SU-DHL-6 (cell line): ENCODE data around the gene YWHAQ.
"Not testable (repeated sequence)": the region's sequence is repeated elsewhere in the genome, so short reads cannot be mapped to it uniquely, and the experiment has no call there.

ENCODE experiments used
- H2AFZ ChIP-seq: fragments of 200-600 bp; sonication (generic); 2 replicates; pipeline ENCODE4 v1.6.1; 2014; ENCODE audit warnings: low read depth, mild to moderate bottlenecking, moderate library complexity, mixed read lengths, antibody characterized with exemption, low read length; ENCODE audit not compliant: severe bottlenecking
- H3F3A ChIP-seq: fragments of 200-600 bp; shearing (Covaris generic); 2 replicates; pipeline ENCODE4 v1.6.0; 2016; ENCODE audit warnings: antibody characterized with exemption, mild to moderate bottlenecking; ENCODE audit not compliant: insufficient read depth
- H3K27ac ChIP-seq: fragments of 200-600 bp; sonication (generic); 2 replicates; pipeline ENCODE4 v1.5.1; 2016; ENCODE audit warnings: low read depth, mild to moderate bottlenecking, low read length, moderate library complexity, mixed read lengths
- H3K27me3 ChIP-seq: fragments of 200-600 bp; sonication (generic), shearing (Covaris generic); 2 replicates; pipeline ENCODE4 v1.6.0; 2014; ENCODE audit warnings: mild to moderate bottlenecking, low read length
- H3K36me3 ChIP-seq: fragments of 200-600 bp; sonication (generic); 2 replicates; pipeline ENCODE4 v1.6.1; 2014; ENCODE audit warnings: mild to moderate bottlenecking, low read length, mixed read lengths
- H3K4me2 ChIP-seq: fragments of 300-600, 200-600 bp; shearing (Covaris generic), sonication (generic); 2 replicates; pipeline ENCODE4 v1.6.0; 2014; ENCODE audit warnings: low read length, low read depth, mild to moderate bottlenecking; ENCODE audit not compliant: poor library complexity, severe bottlenecking
- H3K4me3 ChIP-seq: fragments of 200-600 bp; sonication (generic); 2 replicates; pipeline ENCODE4 v1.5.1; 2014; ENCODE audit warnings: antibody characterized with exemption, low read length, mild to moderate bottlenecking, mixed read lengths; ENCODE audit not compliant: insufficient read depth, poor library complexity, severe bottlenecking
- H3K79me2 ChIP-seq: fragments of 200-600 bp; sonication (generic); 2 replicates; pipeline ENCODE4 v1.6.1; 2014; ENCODE audit warnings: mild to moderate bottlenecking, low read length, moderate library complexity; ENCODE audit not compliant: insufficient read depth
- H3K9ac ChIP-seq: fragments of 200-600 bp; sonication (generic); 2 replicates; pipeline ENCODE4 v1.7.0; 2014; ENCODE audit warnings: mild to moderate bottlenecking, low read length
- H3K9me2 ChIP-seq: fragments of 200-600 bp; sonication (generic); replicated peaks from 2 replicates; pipeline ENCODE4 v1.6.1; 2014; ENCODE audit warnings: low read length; ENCODE audit not compliant: insufficient read depth
- H3K9me3 ChIP-seq: fragments of 200-600 bp; sonication (generic); 2 replicates; pipeline ENCODE4 v1.6.1; 2014; ENCODE audit warnings: low read length, mixed read lengths; ENCODE audit not compliant: insufficient read depth
- H4K20me1 ChIP-seq: fragments of 200-600 bp; sonication (generic); 2 replicates; pipeline ENCODE4 v1.6.1; 2014; ENCODE audit warnings: low read depth, mild to moderate bottlenecking, antibody characterized with exemption, low read length, moderate library complexity, mixed read lengths
- EZH2phosphoT487 ChIP-seq: fragments of 200-600 bp; sonication (generic), shearing (Covaris generic); conservative IDR thresholded peaks from 2 replicates; pipeline ENCODE4 v1.6.1; 2018; ENCODE audit warnings: mild to moderate bottlenecking, antibody characterized with exemption, low read length, moderate library complexity, mixed read lengths
- TF ChIP-seq, protein P1 (sequence below): fragments of 200-600 bp; sonication (generic); IDR thresholded peaks from one replicate; pipeline ENCODE4 v1.5.1; 2017; ENCODE audit warnings: antibody characterized with exemption, mild to moderate bottlenecking, low read length, moderate library complexity; ENCODE audit not compliant: insufficient read depth, poor library complexity, severe bottlenecking

YWHAQ gene

DNA sequence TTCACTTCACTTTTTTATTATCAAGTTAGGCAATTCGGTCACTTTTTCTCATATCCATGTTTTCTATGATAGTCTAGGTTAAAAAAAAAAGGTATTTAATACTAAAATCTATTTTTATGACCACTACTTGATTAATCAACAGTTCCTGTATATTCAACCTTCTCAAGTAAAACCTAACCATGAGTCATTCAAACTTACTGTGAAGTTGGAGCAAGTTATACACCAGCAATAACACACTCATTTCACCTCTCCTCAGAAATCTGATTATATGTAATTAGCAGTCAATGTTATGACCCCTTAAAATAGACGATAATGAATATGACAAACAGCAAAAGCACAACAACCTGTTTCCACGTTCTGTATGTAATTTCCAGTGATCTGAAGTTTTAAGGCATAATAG, 40.2 kb downstream of the YWHAQ start:
- H3K9ac ChIP-seq: no peak overlapping the region
- no peaks in the 10 kb centered on the region for H3K9me3 ChIP-seq
- H3K9me2 ChIP-seq: no peaks in the 10 kb centered on the region
- H4K20me1 ChIP-seq: no peaks in the 10 kb centered on the region
- H3K36me3 ChIP-seq: peaks cover 31% of the 10 kb centered on the region; the same call in 1 of the 2 replicates
- H3K27me3 ChIP-seq: no peaks in the 10 kb centered on the region
- 0 out of 2 replicates have a peak, but pooled peaks cover 4% of the 10 kb centered on the region for H3F3A ChIP-seq
- H3K4me2 ChIP-seq: no peak overlapping the region
- H2AFZ ChIP-seq: no peak overlapping the region
- H3K79me2 ChIP-seq: peaks cover 50% of the 10 kb centered on the region
- TF ChIP-seq, protein P1, sequence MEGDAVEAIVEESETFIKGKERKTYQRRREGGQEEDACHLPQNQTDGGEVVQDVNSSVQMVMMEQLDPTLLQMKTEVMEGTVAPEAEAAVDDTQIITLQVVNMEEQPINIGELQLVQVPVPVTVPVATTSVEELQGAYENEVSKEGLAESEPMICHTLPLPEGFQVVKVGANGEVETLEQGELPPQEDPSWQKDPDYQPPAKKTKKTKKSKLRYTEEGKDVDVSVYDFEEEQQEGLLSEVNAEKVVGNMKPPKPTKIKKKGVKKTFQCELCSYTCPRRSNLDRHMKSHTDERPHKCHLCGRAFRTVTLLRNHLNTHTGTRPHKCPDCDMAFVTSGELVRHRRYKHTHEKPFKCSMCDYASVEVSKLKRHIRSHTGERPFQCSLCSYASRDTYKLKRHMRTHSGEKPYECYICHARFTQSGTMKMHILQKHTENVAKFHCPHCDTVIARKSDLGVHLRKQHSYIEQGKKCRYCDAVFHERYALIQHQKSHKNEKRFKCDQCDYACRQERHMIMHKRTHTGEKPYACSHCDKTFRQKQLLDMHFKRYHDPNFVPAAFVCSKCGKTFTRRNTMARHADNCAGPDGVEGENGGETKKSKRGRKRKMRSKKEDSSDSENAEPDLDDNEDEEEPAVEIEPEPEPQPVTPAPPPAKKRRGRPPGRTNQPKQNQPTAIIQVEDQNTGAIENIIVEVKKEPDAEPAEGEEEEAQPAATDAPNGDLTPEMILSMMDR: no peak
- TF ChIP-seq EZH2phosphoT487: no peak
- H3K4me3 ChIP-seq: no peak overlapping the region
- no peak overlapping the region for H3K27ac ChIP-seq

DNA sequence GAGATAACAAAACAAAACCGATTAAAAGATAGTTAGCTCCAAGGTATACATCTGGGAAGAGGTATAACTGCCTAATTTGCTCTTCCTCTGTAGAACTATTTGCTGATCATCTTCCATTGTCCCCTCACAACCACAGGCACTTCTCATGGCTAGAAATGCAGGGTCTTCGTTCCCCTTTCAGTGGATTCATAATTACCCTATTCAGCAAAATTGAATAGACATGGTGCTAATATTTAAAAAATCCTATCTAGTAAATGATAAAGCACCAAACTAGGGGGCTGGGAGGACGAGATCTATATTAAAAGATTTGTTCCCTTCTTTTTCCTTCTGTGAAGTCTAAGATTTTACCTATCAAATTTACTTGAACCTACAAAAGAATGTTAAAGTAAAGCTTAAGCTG, 44.3 kb downstream of the YWHAQ start:
- Histone ChIP-seq H3K4me3 (no peak overlapping the region), H3K9me2 (no peaks in the 10 kb centered on the region), H3K9ac (no peak overlapping the region), H3K9me3 (no peaks in the 10 kb centered on the region), H2AFZ (no peak overlapping the region), H3K79me2 (peaks cover 10% of the 10 kb centered on the region), H3K27me3 (no peaks in the 10 kb centered on the region), H4K20me1 (no peaks in the 10 kb centered on the region), H3K36me3 (peaks cover 43% of the 10 kb centered on the region; the same call in 1 of the 2 replicates), H3F3A (peaks cover 7% of the 10 kb centered on the region; the same call in 1 of the 2 replicates), H3K27ac (no peak overlapping the region), H3K4me2 (no peak overlapping the region)
- TF ChIP-seq EZH2phosphoT487: no peak
- TF ChIP-seq, protein P1: no peak

DNA sequence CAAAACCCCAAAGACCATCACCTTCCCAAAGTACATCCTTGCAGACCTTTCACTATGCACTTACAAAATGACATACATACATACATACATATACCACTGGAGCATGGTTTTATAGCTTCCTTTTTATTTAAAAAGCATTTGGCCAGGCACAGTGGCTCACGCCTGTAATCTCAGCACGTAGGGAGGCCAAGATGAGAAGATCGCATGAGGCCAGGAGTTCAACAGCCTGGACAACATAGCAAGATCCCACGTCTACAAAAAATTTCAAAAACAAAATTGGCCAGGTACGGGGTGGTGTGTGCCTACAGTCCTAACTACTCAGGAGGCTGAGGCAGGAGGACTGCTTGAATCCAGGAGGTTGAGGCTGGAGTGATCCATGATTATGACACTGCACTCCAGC, 45.3 kb downstream of the YWHAQ start:
- H3K4me2 ChIP-seq: no peak overlapping the region
- H3K79me2 ChIP-seq: peaks cover 7% of the 10 kb centered on the region; the same call in 1 of the 2 replicates
- no peak overlapping the region for H3K9ac ChIP-seq
- no peak overlapping the region for H3K27ac ChIP-seq
- peaks cover 7% of the 10 kb centered on the region for H3F3A ChIP-seq
- no peaks in the 10 kb centered on the region for H3K27me3 ChIP-seq
- H3K9me3 ChIP-seq: no peaks in the 10 kb centered on the region
- no peaks in the 10 kb centered on the region for H4K20me1 ChIP-seq
- H3K36me3 ChIP-seq: peaks cover 37% of the 10 kb centered on the region; the same call in 1 of the 2 replicates
- no peaks in the 10 kb centered on the region for H3K9me2 ChIP-seq
- no peak for TF ChIP-seq EZH2phosphoT487
- TF ChIP-seq, protein P1: no peak
- H2AFZ ChIP-seq: no peak overlapping the region
- H3K4me3 ChIP-seq: no peak overlapping the region

DNA sequence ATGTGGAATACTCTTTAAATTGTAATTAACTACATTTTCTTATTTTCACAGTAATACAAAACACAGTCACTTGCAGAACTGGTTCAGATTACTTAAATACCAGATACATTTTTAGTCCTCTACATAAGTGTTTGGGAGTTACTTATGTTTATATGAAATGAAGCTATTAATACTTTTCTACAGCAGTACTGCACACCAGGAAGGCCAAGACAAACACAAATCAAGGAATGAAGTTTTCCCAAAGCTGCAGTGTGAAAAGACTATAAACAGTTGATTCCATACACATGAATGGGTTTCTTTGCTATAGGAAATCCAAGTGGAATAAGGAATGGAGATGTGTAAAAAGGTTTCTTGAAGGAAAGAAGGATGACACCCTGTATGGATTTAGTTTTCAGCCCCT, 45.9 kb downstream of the YWHAQ start:
- H3F3A ChIP-seq, H3K9me2 ChIP-seq, H3K4me2 ChIP-seq, H3K27ac ChIP-seq, H3K79me2 ChIP-seq, H3K9me3 ChIP-seq, H2AFZ ChIP-seq, H3K4me3 ChIP-seq, H3K9ac ChIP-seq, H4K20me1 ChIP-seq, H3K27me3 ChIP-seq: not testable (repeated sequence)
- H3K36me3 ChIP-seq: peaks cover 34% of the 10 kb centered on the region; the same call in 1 of the 2 replicates
